Caco-2 (cell line): ENCODE results near the gene ETFB. TPM values are rescaled to one million over a fixed set of nuclear protein-coding genes. Genes with fewer than 3 reads are reported as not detected.

Experiments used
- BruUV-seq: library from RNA; stranded (reverse); fragments of 400-500 nt; replicated peaks from 2 replicates; lab custom pipeline; 2021; lab: Mats Ljungman, UMichigan
- CTCF ChIA-PET: fragments of 300-600 bp; sonication (Branson Sonifier 250); formaldehyde crosslinking; loops from one replicate; lab custom pipeline; 2022; ENCODE audit warnings: antibody characterized with exemption; lab: Charles Lee
- POLR2A ChIA-PET: fragments of 300-600 bp; sonication (Branson Sonifier 250); formaldehyde crosslinking; loops from one replicate; lab custom pipeline; 2022; ENCODE audit warnings: antibody characterized with exemption; lab: Charles Lee
- DNase-seq, 2 experiments: peaks; one replicate each; pipeline versions ENCODE4 v3.0.0 to v3.0.0-alpha.2; 2020 to 2022
- H3K27me3 ChIP-seq: replicated peaks from 2 replicates; pipeline ENCODE4 v1.6.0; 2011; ENCODE audit warnings: low read length; ENCODE audit not compliant: control insufficient read depth, insufficient read depth
- H3K36me3 ChIP-seq: 2 replicates; pipeline ENCODE4 v1.5.1; 2011; ENCODE audit warnings: low read length; ENCODE audit not compliant: control insufficient read depth, insufficient read depth
- H3K4me1 ChIP-seq: fragments of 250-450 bp; sonication (Bioruptor Pico); 2 replicates; pipeline ENCODE4 v1.5.1; 2020; ENCODE audit warnings: mild to moderate bottlenecking
- H3K4me3 ChIP-seq: 2 replicates; pipeline ENCODE4 v1.5.1; 2011; ENCODE audit warnings: low read depth, mild to moderate bottlenecking, control low read depth, low read length
- H3K9me3 ChIP-seq: fragments of 250-450 bp; sonication (Bioruptor Pico); 2 replicates; pipeline ENCODE4 v1.5.1; 2020; ENCODE audit warnings: mild to moderate bottlenecking, moderate library complexity
- H3K27ac Mint-ChIP-seq: one replicate; pipeline ENCODE4 v1.8.0; 2022; ENCODE audit warnings: mixed read lengths; ENCODE audit not compliant: unreplicated experiment
- H3K27me3 Mint-ChIP-seq: one replicate; pipeline ENCODE4 v1.8.0; 2022; ENCODE audit warnings: mixed read lengths; ENCODE audit not compliant: insufficient read depth, unreplicated experiment
- H3K36me3 Mint-ChIP-seq: one replicate; pipeline ENCODE4 v1.8.0; 2022; ENCODE audit warnings: mild to moderate bottlenecking, mixed read lengths; ENCODE audit not compliant: insufficient read depth, unreplicated experiment
- H3K4me1 Mint-ChIP-seq: one replicate; pipeline ENCODE4 v1.8.0; 2022; ENCODE audit warnings: low read depth, mixed read lengths; ENCODE audit not compliant: unreplicated experiment
- H3K4me3 Mint-ChIP-seq: one replicate; pipeline ENCODE4 v1.8.0; 2022; ENCODE audit warnings: mild to moderate bottlenecking, moderate library complexity, mixed read lengths; ENCODE audit not compliant: unreplicated experiment
- H3K9me3 Mint-ChIP-seq: one replicate; pipeline ENCODE4 v1.8.0; 2022; ENCODE audit warnings: mixed read lengths; ENCODE audit not compliant: unreplicated experiment
- intact Hi-C: fragments of 100-400 bp; cut with micrococcal nuclease; formaldehyde crosslinking; loops from one replicate; pipeline ENCODE4 v1.10.0; 2022; ENCODE audit not compliant: unreplicated experiment
- total RNA-seq: library from RNA; stranded (reverse); gene quantifications from 2 replicates; pipeline ENCODE4 v1.2.3, GENCODE V29; 2022
- TF ChIP-seq, protein P1 (sequence below), 2 experiments: fragments of 200-600 bp in 1 of 2; IDR thresholded peaks; 1 replicate in 1 of 2; 2 replicates in 1 of 2; pipeline versions ENCODE4 v1.5.1 to v1.8.0; 2011 to 2022; ENCODE audit warnings: antibody characterized with exemption in 1 of 2, control low read depth in 1 of 2, inconsistent platforms in 1 of 2, low read depth in 1 of 2, low read length in 1 of 2, mild to moderate bottlenecking in 1 of 2, moderate library complexity in 1 of 2; ENCODE audit not compliant: insufficient read depth in 1 of 2, severe bottlenecking in 1 of 2, unreplicated experiment in 1 of 2

The ETFB gene
- total RNA-seq, 1 experiment from 2014 or later = 228 TPM

DNA sequence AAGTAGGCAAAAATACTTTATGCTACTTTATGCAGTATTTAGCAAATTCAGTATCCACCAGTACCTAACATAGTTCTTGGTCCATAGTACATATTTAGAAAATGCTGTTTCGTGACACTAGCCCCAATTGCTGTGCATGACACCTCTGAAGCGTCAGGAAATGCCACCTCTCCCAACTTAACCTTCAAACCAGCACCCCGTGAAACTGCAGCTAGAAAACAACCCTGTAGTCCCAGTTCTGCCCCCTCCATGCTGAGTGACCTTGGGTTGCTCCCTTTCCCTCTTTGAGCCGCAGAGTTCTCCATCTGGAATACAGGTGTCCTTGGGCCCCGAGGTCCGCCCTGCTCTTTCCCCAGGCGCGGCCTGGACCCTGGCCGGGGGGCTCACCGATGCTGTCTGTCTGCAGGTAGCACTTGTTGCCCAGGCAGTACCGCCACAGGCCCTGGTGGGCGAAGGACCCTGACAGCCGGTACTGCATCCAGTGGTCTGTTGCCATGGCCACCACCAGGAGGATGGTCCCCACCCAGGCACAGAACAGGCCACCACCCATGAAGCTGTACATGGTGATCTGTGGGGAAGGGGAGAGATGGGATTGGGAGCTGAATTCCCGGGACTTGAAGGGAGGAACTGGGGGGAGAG, 20.8 kb upstream of the ETFB start:
- DNase-seq = no peak
- POLR2A ChIA-PET = no interaction called here
- no peaks in the 10 kb centered on the region for H3K27me3 Mint-ChIP-seq
- H3K9me3 ChIP-seq = peaks cover under 1% of the 10 kb centered on the region; the same call in 1 of the 2 replicates
- CTCF ChIA-PET = no interaction called here
- H3K27me3 ChIP-seq = no peaks in the 10 kb centered on the region
- no peaks in the 10 kb centered on the region for H3K4me1 ChIP-seq
- H3K4me1 Mint-ChIP-seq = no peaks in the 10 kb centered on the region
- H3K4me3 ChIP-seq = no peak overlapping the region
- H3K4me3 Mint-ChIP-seq = no peak overlapping the region
- H3K36me3 ChIP-seq = no peaks in the 10 kb centered on the region
- intact Hi-C loops = no loop called here
- no peaks in the 10 kb centered on the region for H3K9me3 Mint-ChIP-seq
- TF ChIP-seq, protein P1, sequence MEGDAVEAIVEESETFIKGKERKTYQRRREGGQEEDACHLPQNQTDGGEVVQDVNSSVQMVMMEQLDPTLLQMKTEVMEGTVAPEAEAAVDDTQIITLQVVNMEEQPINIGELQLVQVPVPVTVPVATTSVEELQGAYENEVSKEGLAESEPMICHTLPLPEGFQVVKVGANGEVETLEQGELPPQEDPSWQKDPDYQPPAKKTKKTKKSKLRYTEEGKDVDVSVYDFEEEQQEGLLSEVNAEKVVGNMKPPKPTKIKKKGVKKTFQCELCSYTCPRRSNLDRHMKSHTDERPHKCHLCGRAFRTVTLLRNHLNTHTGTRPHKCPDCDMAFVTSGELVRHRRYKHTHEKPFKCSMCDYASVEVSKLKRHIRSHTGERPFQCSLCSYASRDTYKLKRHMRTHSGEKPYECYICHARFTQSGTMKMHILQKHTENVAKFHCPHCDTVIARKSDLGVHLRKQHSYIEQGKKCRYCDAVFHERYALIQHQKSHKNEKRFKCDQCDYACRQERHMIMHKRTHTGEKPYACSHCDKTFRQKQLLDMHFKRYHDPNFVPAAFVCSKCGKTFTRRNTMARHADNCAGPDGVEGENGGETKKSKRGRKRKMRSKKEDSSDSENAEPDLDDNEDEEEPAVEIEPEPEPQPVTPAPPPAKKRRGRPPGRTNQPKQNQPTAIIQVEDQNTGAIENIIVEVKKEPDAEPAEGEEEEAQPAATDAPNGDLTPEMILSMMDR (IDR thresholded peaks at IDR 0.05; ENCODE audit: insufficient read depth in 1 of 2, low read depth in 1 of 2, low read length in 1 of 2, severe bottlenecking in 1 of 2, unreplicated experiment in 1 of 2) = no peak
- H3K36me3 Mint-ChIP-seq = no peaks in the 10 kb centered on the region
- BruUV-seq = no TSS peak
- no peak overlapping the region for H3K27ac Mint-ChIP-seq

DNA sequence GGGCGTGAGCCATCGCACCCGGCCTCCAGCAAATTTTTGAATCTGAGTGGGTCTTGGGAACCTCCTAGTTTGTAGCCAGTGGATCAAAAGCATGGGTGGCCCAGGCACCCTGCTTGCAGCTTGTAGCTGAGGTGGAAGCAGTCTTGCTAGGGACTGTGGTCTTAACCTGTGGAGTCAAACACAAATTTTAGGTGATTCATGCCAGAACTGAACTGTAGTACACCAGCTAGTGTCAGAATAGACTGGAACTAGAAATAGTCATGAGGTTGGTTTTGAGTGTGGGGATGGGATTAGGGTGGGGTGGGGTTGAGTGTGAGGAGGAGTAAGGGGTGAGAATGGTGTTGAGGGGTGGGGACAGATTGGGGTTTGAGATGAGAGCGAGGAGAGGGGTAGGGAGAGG, 15.8 kb upstream of the ETFB start:
- no peak overlapping the region for H3K4me3 ChIP-seq
- H3K36me3 ChIP-seq = no peaks in the 10 kb centered on the region
- peaks cover 14% of the 10 kb centered on the region for H3K9me3 ChIP-seq
- H3K27me3 Mint-ChIP-seq = no peaks in the 10 kb centered on the region
- no peaks in the 10 kb centered on the region for H3K9me3 Mint-ChIP-seq
- TF ChIP-seq, protein P1 (IDR thresholded peaks at IDR 0.05; ENCODE audit: insufficient read depth in 1 of 2, low read depth in 1 of 2, low read length in 1 of 2, severe bottlenecking in 1 of 2, unreplicated experiment in 1 of 2) = no peak
- H3K4me1 Mint-ChIP-seq = no peaks in the 10 kb centered on the region
- no peaks in the 10 kb centered on the region for H3K4me1 ChIP-seq
- no peak for DNase-seq
- H3K4me3 Mint-ChIP-seq = no peak overlapping the region
- intact Hi-C loops = no loop called here
- no peaks in the 10 kb centered on the region for H3K36me3 Mint-ChIP-seq
- ChIA-PET POLR2A (no interaction called here), CTCF (interaction anchor here (1.7 kb wide), 1 partner anchor 42 kb away, joined by 4 read pairs; no protein-coding TSS in a partner anchor)
- BruUV-seq = no TSS peak
- no peaks in the 10 kb centered on the region for H3K27me3 ChIP-seq
- H3K27ac Mint-ChIP-seq = no peak overlapping the region

DNA sequence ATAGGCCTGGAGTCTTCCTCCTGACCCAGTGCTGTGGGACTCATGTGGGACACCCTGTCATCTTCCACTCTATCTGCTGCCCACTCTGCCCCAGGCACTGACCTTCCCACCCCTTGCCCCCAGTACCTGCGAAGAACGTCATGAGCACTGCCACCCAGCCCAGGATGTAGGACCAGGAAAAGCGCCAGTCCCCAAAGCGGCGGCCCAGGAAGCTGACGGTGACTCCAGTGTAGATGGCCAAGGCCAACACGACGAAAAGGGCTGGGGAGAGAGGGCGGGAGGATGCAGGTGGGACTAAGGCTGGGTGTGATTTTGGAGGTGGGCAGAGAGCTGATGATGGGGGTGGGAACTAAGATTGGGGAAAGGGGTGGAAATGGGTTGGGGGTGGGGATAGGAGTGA, 14.2 kb upstream of the ETFB start:
- Histone ChIP-seq H3K36me3 (no peaks in the 10 kb centered on the region), H3K4me1 (no peaks in the 10 kb centered on the region), H3K9me3 (peaks cover 14% of the 10 kb centered on the region), H3K27me3 (no peaks in the 10 kb centered on the region), H3K4me3 (no peak overlapping the region)
- Mint-ChIP-seq H3K27me3 (no peaks in the 10 kb centered on the region), H3K36me3 (no peaks in the 10 kb centered on the region), H3K4me3 (no peak overlapping the region), H3K9me3 (no peaks in the 10 kb centered on the region), H3K27ac (no peak overlapping the region), H3K4me1 (no peaks in the 10 kb centered on the region)
- POLR2A ChIA-PET = no interaction called here
- intact Hi-C loops = no loop called here
- no peak for DNase-seq
- CTCF ChIA-PET = no interaction called here
- no TSS peak for BruUV-seq
- TF ChIP-seq, protein P1 (IDR thresholded peaks at IDR 0.05; ENCODE audit: insufficient read depth in 1 of 2, low read depth in 1 of 2, low read length in 1 of 2, severe bottlenecking in 1 of 2, unreplicated experiment in 1 of 2) = no peak
